ENCODE results near the gene KRTAP10-8. TPM values are rescaled to one million over a fixed set of nuclear protein-coding genes. Genes with fewer than 3 reads are reported as not detected.
A peak's percentile ranks its signal among the peaks of the same experiment; 100 is the strongest.

The KRTAP10-8 gene
- total and polyA plus RNA-seq, 5 donors: not detected

DNA sequence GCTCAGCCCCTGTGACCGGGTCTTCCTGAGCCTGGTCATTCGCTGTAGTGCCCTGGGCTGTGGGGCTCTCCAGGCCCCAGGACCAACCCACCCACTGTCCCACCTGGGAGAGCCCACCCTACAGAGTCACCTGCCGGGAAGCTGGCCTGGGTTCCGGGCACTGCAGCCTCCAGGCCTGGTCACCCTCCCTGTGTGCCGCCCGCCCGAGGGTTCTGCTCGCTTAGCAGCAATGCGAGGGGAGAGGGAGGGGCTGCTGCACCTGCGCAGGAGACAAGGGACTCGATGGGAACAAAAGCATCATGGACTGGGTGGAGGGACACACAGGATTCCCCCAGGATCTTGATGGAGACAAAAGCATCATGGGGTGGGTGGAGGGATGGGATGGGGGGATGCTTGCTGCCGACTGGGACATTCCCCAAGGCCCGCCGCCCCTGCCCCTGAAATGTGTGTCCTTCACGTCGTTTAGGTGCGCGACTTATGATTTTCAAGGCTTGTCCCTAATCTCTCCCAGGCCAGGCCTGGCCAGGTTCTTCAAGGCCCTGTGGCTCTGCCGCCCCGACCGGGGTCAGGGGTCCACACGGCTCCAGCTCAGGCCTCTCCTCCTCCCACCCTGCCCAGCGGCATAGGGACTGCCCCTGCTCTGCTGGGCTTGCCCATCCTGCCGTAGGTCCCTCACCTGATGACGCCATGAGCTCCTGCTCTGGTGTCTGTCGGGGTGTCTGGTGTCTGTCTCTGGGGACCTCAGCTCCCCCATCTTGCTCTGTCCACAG, 1.7 kb downstream of the KRTAP10-8 start:
- Histone ChIP-seq H3K27me3 (ENCODE audit: control insufficient read depth, insufficient read depth) (no peaks in the 10 kb centered on the region), H3K27ac (ENCODE audit: low read length) (no peak overlapping the region), H3K4me3 (ENCODE audit: low read length) (no peak overlapping the region), H3K4me1 (ENCODE audit: control insufficient read depth, insufficient read depth, low read length) (no peaks in the 10 kb centered on the region), H3K9me3 (ENCODE audit: control insufficient read depth, low read length) (no peaks in the 10 kb centered on the region)
- intact Hi-C loops (cut with DNase I): no loop called here
- DNase-seq (peak in 1 of 3 donors; percentile 31), ATAC-seq (no peak)
- 86% methylated on average over 26 of the region's 26 CpGs for WGBS

- intact Hi-C loops (cut with DNase I): no loop called here
Observed at GRCh38 chr21:44614161-44614631, 2.3 kb downstream of the KRTAP10-8 start.

GRCh38 chr21:44614961-44615391, 3.1 kb downstream of the KRTAP10-8 start:
- ATAC-seq: no peak
- Histone ChIP-seq H3K4me1 (ENCODE audit: control insufficient read depth, insufficient read depth, low read length) (no peaks in the 10 kb centered on the region), H3K9me3 (ENCODE audit: control insufficient read depth, low read length) (no peaks in the 10 kb centered on the region), H3K27ac (ENCODE audit: low read length) (no peak overlapping the region), H3K27me3 (ENCODE audit: control insufficient read depth, insufficient read depth) (no peaks in the 10 kb centered on the region), H3K4me3 (ENCODE audit: low read length) (no peak overlapping the region)
- intact Hi-C loops (cut with DNase I): no loop called here
- 91% methylated on average over 28 of the region's 28 CpGs for WGBS
- peak in 1 of 3 donors; percentile 41 for DNase-seq

More at GRCh38 chr21:44614161-44614631, 2.3 kb downstream of the KRTAP10-8 start:
- Histone ChIP-seq H3K4me1 (ENCODE audit: control insufficient read depth, insufficient read depth, low read length) (no peaks in the 10 kb centered on the region), H3K27ac (ENCODE audit: low read length) (no peak overlapping the region), H3K9me3 (ENCODE audit: control insufficient read depth, low read length) (no peaks in the 10 kb centered on the region), H3K27me3 (ENCODE audit: control insufficient read depth, insufficient read depth) (no peaks in the 10 kb centered on the region), H3K4me3 (ENCODE audit: low read length) (no peak overlapping the region)
- ATAC-seq: no peak
- peak in 1 of 3 donors; percentile 56 for DNase-seq
- WGBS: 79% methylated on average over 20 of the region's 20 CpGs

- H3K27me3 ChIP-seq (ENCODE audit: control insufficient read depth, insufficient read depth): no peaks in the 10 kb centered on the region
- intact Hi-C loops (cut with DNase I): no loop called here
- 78% methylated on average over 8 of the region's 8 CpGs for WGBS
Observed at GRCh38 chr21:44615466-44615865, 3.6 kb downstream of the KRTAP10-8 start.

GRCh38 chr21:44615911-44616590, 4.2 kb downstream of the KRTAP10-8 start:
- Histone ChIP-seq H3K4me3 (ENCODE audit: low read length) (no peak overlapping the region), H3K9me3 (ENCODE audit: control insufficient read depth, low read length) (no peaks in the 10 kb centered on the region), H3K27ac (ENCODE audit: low read length) (no peak overlapping the region), H3K27me3 (ENCODE audit: control insufficient read depth, insufficient read depth) (no peaks in the 10 kb centered on the region), H3K4me1 (ENCODE audit: control insufficient read depth, insufficient read depth, low read length) (no peaks in the 10 kb centered on the region)
- ATAC-seq: peak in 1 of 2 donors; percentile 27
- peak in 1 of 3 donors; percentile 25 for DNase-seq
- 77% methylated on average over 17 of the region's 17 CpGs for WGBS
- intact Hi-C loops (cut with DNase I): no loop called here

More at GRCh38 chr21:44615466-44615865, 3.6 kb downstream of the KRTAP10-8 start:
- Histone ChIP-seq H3K4me1 (ENCODE audit: control insufficient read depth, insufficient read depth, low read length) (no peaks in the 10 kb centered on the region), H3K9me3 (ENCODE audit: control insufficient read depth, low read length) (no peaks in the 10 kb centered on the region), H3K27ac (ENCODE audit: low read length) (no peak overlapping the region), H3K4me3 (ENCODE audit: low read length) (no peak overlapping the region)
- ATAC-seq (no peak), DNase-seq (no peak)

DNA sequence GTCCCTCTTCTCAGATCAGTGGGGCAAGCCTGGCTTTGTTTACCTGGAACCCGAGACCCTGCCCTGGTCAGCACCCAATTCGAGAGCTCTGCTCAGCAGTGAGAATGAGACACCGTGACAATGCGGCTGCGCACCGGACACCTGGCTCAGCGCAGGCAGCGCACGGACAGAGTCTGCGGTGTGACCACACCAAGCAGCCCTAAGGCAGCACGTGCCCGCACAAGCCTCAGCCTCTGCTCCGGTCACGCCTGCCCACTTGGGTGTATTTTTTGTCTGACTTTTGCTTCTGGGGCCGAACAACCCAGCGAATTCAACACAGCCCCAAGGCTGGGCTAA, 4.7 kb downstream of the KRTAP10-8 start:
- 84% methylated on average over 16 of the region's 16 CpGs for WGBS
- Histone ChIP-seq H3K4me3 (ENCODE audit: low read length) (no peak overlapping the region), H3K9me3 (ENCODE audit: control insufficient read depth, low read length) (no peaks in the 10 kb centered on the region), H3K4me1 (ENCODE audit: control insufficient read depth, insufficient read depth, low read length) (no peaks in the 10 kb centered on the region), H3K27ac (ENCODE audit: low read length) (no peak overlapping the region), H3K27me3 (ENCODE audit: control insufficient read depth, insufficient read depth) (no peaks in the 10 kb centered on the region)
- ATAC-seq (no peak), DNase-seq (peak in 1 of 3 donors; percentile 29)
- intact Hi-C loops (cut with DNase I): no loop called here

DNA sequence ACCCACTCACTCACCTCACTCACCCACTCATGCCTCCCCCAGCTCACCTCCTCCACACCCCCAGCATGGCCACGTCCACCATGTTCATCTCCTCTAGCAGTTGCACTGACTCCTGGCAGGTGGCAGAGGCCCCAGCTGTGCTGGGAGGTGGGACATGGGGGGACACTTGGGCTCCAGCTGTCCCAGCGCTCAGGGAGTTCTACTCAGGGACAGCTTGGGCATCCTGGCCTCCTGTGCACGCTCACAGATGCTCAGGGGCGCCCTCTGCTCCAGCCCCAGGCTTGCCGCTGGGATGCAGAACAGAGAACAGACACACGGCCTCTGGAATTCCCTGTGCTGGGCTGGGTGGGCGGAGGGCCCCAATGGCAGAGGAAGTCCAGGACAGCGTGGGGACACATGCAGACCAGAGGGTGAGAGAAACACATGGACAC, 5.2 kb downstream of the KRTAP10-8 start:
- DNase-seq (peak in 1 of 3 donors; percentile 22), ATAC-seq (no peak)
- Histone ChIP-seq H3K4me3 (ENCODE audit: low read length) (no peak overlapping the region), H3K27me3 (ENCODE audit: control insufficient read depth, insufficient read depth) (no peaks in the 10 kb centered on the region), H3K27ac (ENCODE audit: low read length) (no peak overlapping the region), H3K4me1 (ENCODE audit: control insufficient read depth, insufficient read depth, low read length) (no peaks in the 10 kb centered on the region), H3K9me3 (ENCODE audit: control insufficient read depth, low read length) (no peaks in the 10 kb centered on the region)
- 53% methylated on average over 8 of the region's 8 CpGs for WGBS
- intact Hi-C loops (cut with DNase I): no loop called here

GRCh38 chr21:44618504-44618903, 6.6 kb downstream of the KRTAP10-8 start:
- WGBS: 18% methylated on average over 4 of the region's 4 CpGs
- ATAC-seq (peak in 1 of 2 donors; percentile 49), DNase-seq (peak in 1 of 3 donors; percentile 69)
- intact Hi-C loops (cut with DNase I): no loop called here
- Histone ChIP-seq H3K4me3 (ENCODE audit: low read length) (no peak overlapping the region), H3K9me3 (ENCODE audit: control insufficient read depth, low read length) (no peaks in the 10 kb centered on the region), H3K27ac (ENCODE audit: low read length) (no peak overlapping the region), H3K4me1 (ENCODE audit: control insufficient read depth, insufficient read depth, low read length) (no peaks in the 10 kb centered on the region), H3K27me3 (ENCODE audit: control insufficient read depth, insufficient read depth) (no peaks in the 10 kb centered on the region)

DNA sequence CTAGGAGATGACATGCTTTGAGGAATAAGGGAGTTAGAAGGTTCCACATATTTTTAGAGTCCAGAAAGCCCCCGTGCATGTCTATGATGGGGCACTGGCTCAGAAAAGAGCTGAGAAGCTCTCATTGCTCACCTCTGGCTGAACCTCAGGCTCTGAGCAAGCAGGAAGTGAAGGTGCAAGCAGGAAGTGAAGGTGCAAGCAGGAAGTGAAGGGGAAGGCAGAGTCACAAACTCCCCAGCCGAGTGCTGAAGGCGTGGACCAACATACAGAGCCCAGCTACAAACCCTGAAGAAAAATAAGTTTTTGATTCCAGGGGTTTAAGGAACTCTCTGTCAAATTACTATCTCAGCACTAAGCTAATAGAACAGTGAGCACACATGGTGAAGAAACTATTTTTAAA, 7.0 kb downstream of the KRTAP10-8 start:
- intact Hi-C loops (cut with DNase I): no loop called here
- Histone ChIP-seq H3K27ac (ENCODE audit: low read length) (no peak overlapping the region), H3K4me3 (ENCODE audit: low read length) (no peak overlapping the region), H3K4me1 (ENCODE audit: control insufficient read depth, insufficient read depth, low read length) (no peaks in the 10 kb centered on the region), H3K27me3 (ENCODE audit: control insufficient read depth, insufficient read depth) (no peaks in the 10 kb centered on the region), H3K9me3 (ENCODE audit: control insufficient read depth, low read length) (no peaks in the 10 kb centered on the region)
- no peak for DNase-seq
- 64% methylated on average over 3 of the region's 3 CpGs for WGBS
- no peak for ATAC-seq

- Histone ChIP-seq H3K4me3 (ENCODE audit: low read length) (no peak overlapping the region), H3K27me3 (ENCODE audit: control insufficient read depth, insufficient read depth) (no peaks in the 10 kb centered on the region), H3K9me3 (ENCODE audit: control insufficient read depth, low read length) (no peaks in the 10 kb centered on the region), H3K4me1 (ENCODE audit: control insufficient read depth, insufficient read depth, low read length) (no peaks in the 10 kb centered on the region), H3K27ac (ENCODE audit: low read length) (no peak overlapping the region)
- ATAC-seq (no peak), DNase-seq (no peak)
- intact Hi-C loops (cut with DNase I): no loop called here
- WGBS: 88% methylated on average over 6 of the region's 6 CpGs
Observed at GRCh38 chr21:44619886-44620285, 8.0 kb downstream of the KRTAP10-8 start.

DNA sequence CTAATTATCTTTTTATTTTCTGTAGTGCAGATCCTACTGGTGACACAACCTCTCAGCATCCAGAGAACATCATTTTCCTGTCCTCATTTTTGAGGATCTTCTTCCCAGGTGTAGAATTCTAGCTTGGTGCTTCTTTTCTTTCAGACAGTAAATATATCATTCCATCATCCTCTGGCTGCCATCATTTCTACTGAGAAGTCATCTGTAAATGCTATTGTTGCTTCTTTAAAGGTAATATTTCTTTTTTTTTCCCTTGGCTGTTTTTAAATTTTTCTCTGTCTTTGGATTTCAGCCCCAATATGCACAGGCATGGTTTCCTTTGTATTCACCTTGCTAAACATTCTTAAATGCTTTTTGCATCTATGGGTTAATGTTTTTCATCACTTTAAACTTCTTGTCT, 11.7 kb downstream of the KRTAP10-8 start:
- no peak for DNase-seq
- no peak overlapping the region for H3K27ac ChIP-seq (ENCODE audit: low read length)
- no peak for ATAC-seq
- no peak overlapping the region for H3K4me3 ChIP-seq (ENCODE audit: low read length)
- H3K27me3 ChIP-seq (ENCODE audit: control insufficient read depth, insufficient read depth): no peaks in the 10 kb centered on the region
- intact Hi-C loops (cut with DNase I): no loop called here
- no peaks in the 10 kb centered on the region for H3K9me3 ChIP-seq (ENCODE audit: control insufficient read depth, low read length)
- H3K4me1 ChIP-seq (ENCODE audit: control insufficient read depth, insufficient read depth, low read length): no peaks in the 10 kb centered on the region

Data from right cardiac atrium (tissue), 5 donors.